Stimulated activated CD4-positive, alpha-beta T cell treated with anti-CD3 and anti-CD28 coated beads, TNF-alpha, amount 100 ng/mL, for 48 hours (primary cell): Measurements from ENCODE around the gene AGAP6.
"Not testable (repeated sequence)": the region's sequence is repeated elsewhere in the genome, so short reads cannot be mapped to it uniquely, and the experiment has no call there.

ENCODE experiments used
- DNase-seq, 3 donors: peaks; one replicate each; pipeline ENCODE4 v3.0.0-alpha.2; 2020; ENCODE audit warnings: low read depth in 3 of 3

Gene AGAP6

DNA sequence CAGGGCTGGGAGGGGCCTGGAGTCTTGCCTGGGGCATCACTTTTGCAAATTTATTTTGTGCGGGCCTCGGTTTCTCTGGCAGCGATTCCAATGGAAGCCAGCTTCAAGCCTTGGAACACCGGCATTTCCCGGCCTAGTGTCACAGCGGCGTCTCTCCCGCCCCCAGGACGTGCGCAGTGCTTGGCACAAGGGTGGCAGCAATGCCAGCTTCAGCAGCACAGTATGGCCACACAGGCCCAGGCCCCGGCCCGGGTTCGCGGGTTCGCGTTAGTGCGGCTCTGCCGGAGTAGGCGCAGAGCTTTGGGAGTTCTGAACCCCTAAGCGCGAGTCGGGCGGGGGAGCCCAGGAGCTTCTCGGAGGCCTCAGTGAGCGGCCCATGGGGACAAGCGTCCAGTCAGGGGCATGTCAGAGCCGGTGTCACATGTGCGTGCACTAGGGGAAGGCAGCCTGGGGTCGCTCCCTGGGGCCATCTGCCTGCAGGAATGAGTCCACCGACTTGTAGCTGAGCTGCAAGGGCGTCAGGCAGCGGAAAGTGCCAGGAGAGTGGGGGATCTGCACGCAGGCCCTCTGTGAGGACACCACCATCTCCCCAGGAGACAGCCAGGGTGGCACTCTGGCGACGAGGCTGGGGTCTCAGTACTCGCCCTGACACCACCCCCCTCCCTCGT lies 36.6 kb downstream of the AGAP6 start:
- not testable (repeated sequence) for DNase-seq

DNA sequence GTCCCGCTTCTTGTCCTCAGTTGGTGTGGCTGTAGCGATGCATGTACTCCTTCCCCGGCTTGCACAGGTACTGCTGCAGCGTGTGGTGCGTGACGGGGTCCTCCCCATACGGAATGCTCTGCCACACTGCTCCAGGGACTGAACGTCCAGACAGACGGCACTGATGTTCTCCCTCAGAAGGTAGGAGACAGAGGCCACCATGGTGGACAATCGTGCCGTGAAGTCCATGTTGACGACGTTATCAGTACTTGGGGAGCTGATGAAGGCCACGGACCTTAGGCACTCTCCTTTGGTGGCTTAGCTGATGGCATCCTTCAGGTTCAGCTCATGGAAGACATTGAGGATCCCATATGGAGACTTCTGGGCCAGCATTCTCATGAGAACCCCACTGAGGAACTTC lies 37.4 kb downstream of the AGAP6 start:
- no peak for DNase-seq

DNA sequence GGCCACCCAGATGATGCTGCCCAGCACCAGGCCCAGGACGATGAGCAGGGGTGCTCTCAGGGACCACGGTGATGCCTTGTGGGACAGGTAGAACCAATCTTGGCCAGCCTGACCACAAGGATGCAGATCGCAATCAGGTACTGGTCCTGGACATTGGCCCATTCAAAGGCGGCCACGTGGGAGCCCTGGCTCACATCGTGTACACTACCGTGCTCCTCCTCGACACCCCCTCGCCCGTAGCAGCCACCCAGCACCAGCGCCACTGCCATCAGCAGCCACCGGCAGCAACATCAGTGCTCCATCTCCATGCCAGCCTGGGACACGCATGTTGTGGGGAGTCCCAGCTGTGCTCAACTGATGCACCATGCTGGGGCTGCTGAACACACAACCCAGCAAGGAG lies 39.0 kb downstream of the AGAP6 start:
- no peak for DNase-seq

DNA sequence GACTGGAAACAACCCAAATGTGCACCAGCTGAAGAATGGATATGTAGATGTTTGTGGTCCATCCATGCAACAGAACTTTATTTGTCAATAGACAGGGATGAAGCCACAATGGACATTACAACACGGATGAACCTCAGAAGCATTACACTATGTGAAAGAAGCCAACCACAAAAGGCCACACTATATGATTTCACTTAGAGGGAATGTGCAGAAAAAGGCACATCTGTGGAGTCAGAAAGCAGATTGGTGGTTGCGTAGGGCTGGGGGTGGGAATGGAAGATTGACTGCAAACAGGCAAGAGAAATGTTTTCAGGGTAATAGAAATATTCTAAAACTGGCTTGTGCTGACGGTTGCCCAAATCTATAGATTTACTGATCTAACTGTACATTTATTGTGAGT lies 45.3 kb downstream of the AGAP6 start:
- no peak for DNase-seq

DNA sequence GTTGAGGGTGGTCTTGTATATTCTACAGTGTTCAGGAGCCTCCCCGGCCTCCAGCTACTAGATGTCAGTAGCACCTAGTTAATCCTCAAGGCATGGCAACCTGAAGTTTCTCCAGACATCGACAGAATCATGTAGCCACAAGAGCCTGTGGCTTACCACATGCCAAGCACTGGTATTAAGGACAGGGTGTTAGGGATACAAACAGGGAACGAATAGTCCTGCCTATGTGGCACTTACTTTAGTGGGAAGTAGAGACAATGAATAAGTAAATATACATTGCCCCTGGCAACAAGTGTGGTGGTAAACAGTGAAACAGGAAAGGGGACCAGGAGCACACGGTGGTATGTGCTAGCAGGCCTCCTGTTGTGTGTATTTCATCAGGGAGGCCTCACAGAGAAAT lies 47.1 kb downstream of the AGAP6 start:
- not testable (repeated sequence) for DNase-seq

DNA sequence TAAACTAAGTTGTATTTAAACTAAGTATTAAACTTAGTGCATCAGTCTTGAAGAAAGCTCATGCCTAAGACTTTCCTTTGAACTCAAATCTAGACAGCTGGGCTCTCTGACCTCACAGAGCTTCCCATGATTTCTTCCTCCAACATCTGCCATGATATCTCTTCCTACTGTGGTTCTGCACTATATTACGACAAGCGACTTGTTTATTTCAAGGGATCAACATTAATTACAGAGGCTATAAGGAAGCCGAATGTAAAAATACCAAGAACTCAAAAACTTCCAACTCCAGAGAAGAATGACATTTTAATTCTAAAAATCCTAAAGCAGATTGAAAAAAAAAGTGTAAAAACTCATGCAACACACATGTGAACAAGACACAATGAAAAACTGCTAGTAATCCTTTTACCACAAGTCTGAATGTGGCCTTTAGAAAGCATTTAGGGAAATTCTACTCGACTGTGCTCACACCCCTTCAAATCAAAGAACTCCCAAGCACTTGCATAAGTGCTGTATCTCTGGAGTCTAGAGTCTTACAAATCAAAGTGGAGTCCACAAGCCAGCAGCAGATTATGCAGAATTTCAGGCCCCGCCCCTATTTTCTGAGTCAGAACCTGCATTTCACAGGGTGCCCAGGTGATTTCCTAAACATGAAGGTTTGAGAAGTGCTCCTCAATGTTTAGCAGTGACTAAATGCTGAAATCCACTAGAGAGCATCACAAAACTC lies 56.9 kb downstream of the AGAP6 start:
- DNase-seq = no peak

DNA sequence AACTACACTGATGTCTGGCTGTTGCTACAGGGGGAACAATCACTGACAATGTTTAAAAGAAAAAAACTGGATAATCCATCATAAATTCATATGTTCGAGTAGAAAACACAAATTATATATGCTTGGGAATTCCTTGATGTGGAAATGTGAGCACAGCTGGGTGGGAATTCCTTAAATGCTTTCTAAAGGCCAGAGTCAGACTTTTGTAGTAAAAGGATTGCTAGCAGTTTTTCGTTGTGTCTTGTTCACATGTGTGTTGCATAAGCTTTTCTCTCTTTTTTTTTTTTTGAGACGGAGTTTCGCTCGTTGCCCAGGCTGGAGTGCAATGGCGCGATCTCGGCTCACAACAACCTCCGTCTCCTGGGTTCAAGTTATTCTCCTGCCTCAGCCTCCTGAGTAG lies 58.3 kb downstream of the AGAP6 start:
- DNase-seq = not testable (repeated sequence)

DNA sequence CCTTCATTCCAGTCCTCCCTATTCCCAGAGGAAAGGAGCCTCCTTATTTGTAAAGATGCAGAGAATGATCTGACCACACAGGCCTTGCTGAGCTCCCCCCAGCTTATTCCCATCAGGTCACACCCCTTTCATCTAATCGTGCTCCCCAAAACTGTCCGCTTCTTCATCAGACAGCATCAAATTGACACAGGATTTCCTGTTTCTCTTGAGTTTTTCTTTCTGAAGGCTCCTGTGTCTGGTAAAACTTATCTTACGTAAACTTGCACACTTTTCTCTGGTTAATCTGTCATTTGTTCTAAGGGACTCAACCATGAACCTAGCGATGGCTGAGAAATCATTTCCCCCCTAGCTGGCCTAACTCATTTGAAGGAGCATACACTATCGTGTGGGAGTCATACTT lies 59.4 kb downstream of the AGAP6 start:
- not testable (repeated sequence) for DNase-seq

DNA sequence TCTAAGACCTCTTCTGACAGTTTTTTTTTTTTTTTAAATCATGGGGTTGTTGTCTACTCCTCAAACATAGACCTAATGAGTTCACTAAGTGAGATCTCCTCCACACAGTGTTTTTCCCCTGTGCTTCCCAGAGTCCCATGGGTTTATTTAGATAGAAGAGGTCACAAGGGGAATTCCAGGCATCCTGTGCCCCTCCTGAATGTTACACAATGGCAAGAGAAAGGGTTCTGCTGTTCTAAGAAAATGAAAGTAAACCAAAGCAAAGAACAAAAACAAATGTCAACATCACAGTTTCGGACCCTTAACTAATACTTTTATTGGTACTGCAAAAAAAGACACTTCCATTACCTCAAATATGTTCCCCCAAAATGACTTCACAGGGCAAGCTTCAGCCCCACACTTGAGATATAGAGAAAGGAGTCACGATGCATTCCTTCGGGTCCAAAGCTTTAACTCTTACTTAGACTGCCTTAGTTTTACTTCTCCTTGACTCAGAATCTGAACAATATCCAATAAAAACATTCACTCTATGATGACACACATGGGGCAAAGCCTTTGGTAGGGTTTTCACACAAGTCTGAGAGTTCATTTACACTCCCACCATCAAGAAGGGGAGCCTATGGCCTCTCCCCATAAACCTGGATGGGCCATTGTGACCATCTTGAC lies 63.9 kb downstream of the AGAP6 start:
- not testable (repeated sequence) for DNase-seq

DNA sequence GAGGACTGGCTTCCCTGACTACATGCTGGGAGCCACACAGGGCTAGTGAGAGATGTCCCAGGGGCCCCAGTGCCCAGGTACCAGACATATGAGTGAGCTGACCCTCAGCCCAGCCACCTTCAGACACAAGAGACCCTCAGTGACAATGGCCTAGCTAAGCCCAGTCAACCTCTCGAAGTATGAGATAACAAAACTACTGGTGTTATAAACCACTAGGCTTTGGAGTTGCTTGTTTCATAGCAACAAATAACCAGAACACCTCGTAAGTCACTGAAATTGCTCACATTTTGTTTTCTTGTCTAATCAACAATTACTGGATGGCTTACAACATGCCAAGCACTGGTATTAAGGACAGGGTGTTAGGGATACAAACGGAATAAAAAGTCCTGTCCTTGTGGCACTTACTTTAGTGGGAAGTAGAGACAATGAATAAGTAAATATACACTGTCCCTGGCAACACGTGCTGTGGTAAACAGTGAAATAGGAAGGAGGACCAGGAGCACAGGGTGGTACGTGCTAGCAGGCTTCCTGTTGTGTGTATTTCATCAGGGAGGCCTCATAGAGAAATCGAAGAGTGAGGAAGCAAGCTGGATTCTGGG lies 64.7 kb downstream of the AGAP6 start:
- DNase-seq = not testable (repeated sequence)

DNA sequence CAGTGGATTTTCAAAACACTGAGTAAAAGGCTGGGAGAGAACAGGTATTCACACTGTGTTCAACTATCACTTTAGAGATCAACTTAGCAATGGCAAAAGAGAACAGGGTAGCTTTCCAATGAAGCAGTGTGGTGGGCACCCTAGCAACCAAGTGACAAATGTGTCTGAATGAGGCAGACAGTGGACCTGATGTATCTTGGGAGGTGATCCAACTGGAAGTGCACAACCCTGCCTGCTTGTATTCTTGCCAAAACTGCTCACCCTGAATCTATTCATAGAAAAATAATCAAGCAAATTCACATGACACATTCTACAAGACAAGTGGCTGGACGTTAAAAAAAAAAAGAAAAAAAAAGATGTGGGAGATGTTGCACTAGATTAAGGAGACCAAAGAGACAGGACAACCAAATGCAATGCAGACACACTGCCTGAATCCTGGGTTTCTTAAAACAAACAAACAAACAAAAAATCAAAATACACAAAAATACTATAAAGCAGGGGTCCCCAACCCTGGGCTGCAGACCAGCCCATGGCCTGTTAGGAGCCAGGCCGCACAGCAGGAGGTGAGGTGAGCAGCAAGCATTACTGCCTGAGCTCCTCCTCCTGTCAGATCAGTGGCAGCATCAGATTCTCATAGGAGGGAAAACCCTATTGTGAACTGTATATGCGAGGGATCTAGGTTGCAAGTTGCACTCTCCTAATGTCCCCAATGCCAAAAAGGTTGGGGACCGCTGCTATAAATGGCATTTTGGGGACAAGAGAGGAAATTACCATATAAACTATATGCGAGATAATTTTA lies 67.5 kb downstream of the AGAP6 start:
- DNase-seq = not testable (repeated sequence)

DNA sequence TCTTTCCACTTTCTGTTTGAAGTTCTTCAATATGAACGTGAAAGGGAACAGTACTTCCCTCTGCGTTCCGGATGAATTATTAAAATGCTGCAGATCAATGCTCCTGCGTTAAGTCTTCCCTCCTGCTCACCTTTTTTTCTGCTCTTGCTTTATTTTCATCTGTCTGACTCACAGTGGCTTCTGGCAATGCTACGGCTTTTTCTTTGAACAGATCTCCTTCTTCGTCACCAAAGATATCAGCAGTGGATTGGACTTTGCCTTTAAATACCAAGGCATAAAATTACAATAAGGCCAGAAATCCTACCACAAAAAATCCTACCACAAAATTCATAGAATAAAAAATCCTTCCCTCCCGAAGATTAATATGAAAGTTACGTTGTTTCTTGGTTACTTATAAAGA lies 68.4 kb downstream of the AGAP6 start:
- not testable (repeated sequence) for DNase-seq

DNA sequence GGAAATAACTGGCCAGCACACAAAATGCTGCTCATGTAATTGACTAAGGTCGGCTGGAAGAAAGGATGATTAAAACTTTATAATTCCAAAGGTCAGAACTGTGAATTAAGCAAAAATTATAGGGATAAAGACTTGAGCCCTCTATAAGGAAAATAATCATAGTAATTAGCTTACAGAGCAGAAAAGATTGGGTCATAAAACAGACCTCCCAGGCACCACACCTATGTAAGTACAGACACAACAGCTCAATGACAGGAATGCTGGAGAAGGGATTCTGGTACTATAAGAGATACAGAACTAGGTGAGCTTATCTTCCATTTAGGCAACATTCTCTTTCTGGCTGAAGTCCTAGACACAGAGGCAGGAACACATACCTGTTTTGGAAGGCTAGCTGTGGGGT lies 70.5 kb downstream of the AGAP6 start:
- DNase-seq = not testable (repeated sequence)

DNA sequence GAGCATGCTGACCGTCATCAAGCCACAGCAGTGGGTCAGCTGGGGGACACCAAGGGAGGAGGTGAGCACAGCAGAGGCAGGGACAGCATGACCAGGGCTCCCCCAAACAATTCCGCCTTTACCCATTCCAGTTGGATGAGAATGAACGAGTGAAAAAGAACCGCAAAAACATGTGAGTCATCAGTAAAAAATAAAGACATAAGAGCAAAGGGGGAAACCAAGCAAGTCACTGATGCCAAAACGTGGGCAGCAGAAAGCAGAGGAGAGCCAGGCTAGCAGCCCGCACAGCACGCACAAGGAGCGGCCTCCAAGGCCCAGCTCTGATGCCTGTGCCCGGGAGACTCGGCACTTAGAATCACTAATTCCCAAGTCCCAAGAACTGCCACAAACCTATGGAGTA lies 71.7 kb downstream of the AGAP6 start:
- DNase-seq = not testable (repeated sequence)
